Caco-2 (cell line): Measurements from ENCODE around the gene CCM2. TPM values are rescaled to one million over a fixed set of nuclear protein-coding genes. Genes with fewer than 3 reads are reported as not detected.
A peak's percentile ranks its signal among the peaks of the same experiment; 100 is the strongest.

ENCODE experiments used
- BruUV-seq: library from RNA; stranded (reverse); fragments of 400-500 nt; replicated peaks from 2 replicates; lab custom pipeline; 2021; lab: Mats Ljungman, UMichigan
- CTCF ChIA-PET: fragments of 300-600 bp; sonication (Branson Sonifier 250); formaldehyde crosslinking; loops from one replicate; lab custom pipeline; 2022; ENCODE audit warnings: antibody characterized with exemption; lab: Charles Lee
- POLR2A ChIA-PET: fragments of 300-600 bp; sonication (Branson Sonifier 250); formaldehyde crosslinking; loops from one replicate; lab custom pipeline; 2022; ENCODE audit warnings: antibody characterized with exemption; lab: Charles Lee
- DNase-seq, 2 experiments: peaks; one replicate each; pipeline versions ENCODE4 v3.0.0 to v3.0.0-alpha.2; 2020 to 2022
- H3K27me3 ChIP-seq: replicated peaks from 2 replicates; pipeline ENCODE4 v1.6.0; 2011; ENCODE audit warnings: low read length; ENCODE audit not compliant: control insufficient read depth, insufficient read depth
- H3K36me3 ChIP-seq: 2 replicates; pipeline ENCODE4 v1.5.1; 2011; ENCODE audit warnings: low read length; ENCODE audit not compliant: control insufficient read depth, insufficient read depth
- H3K4me1 ChIP-seq: fragments of 250-450 bp; sonication (Bioruptor Pico); 2 replicates; pipeline ENCODE4 v1.5.1; 2020; ENCODE audit warnings: mild to moderate bottlenecking
- H3K4me3 ChIP-seq: 2 replicates; pipeline ENCODE4 v1.5.1; 2011; ENCODE audit warnings: low read depth, mild to moderate bottlenecking, control low read depth, low read length
- H3K9me3 ChIP-seq: fragments of 250-450 bp; sonication (Bioruptor Pico); 2 replicates; pipeline ENCODE4 v1.5.1; 2020; ENCODE audit warnings: mild to moderate bottlenecking, moderate library complexity
- H3K27ac Mint-ChIP-seq: one replicate; pipeline ENCODE4 v1.8.0; 2022; ENCODE audit warnings: mixed read lengths; ENCODE audit not compliant: unreplicated experiment
- H3K27me3 Mint-ChIP-seq: one replicate; pipeline ENCODE4 v1.8.0; 2022; ENCODE audit warnings: mixed read lengths; ENCODE audit not compliant: insufficient read depth, unreplicated experiment
- H3K36me3 Mint-ChIP-seq: one replicate; pipeline ENCODE4 v1.8.0; 2022; ENCODE audit warnings: mild to moderate bottlenecking, mixed read lengths; ENCODE audit not compliant: insufficient read depth, unreplicated experiment
- H3K4me1 Mint-ChIP-seq: one replicate; pipeline ENCODE4 v1.8.0; 2022; ENCODE audit warnings: low read depth, mixed read lengths; ENCODE audit not compliant: unreplicated experiment
- H3K4me3 Mint-ChIP-seq: one replicate; pipeline ENCODE4 v1.8.0; 2022; ENCODE audit warnings: mild to moderate bottlenecking, moderate library complexity, mixed read lengths; ENCODE audit not compliant: unreplicated experiment
- H3K9me3 Mint-ChIP-seq: one replicate; pipeline ENCODE4 v1.8.0; 2022; ENCODE audit warnings: mixed read lengths; ENCODE audit not compliant: unreplicated experiment
- intact Hi-C: fragments of 100-400 bp; cut with micrococcal nuclease; formaldehyde crosslinking; loops from one replicate; pipeline ENCODE4 v1.10.0; 2022; ENCODE audit not compliant: unreplicated experiment
- total RNA-seq: library from RNA; stranded (reverse); gene quantifications from 2 replicates; pipeline ENCODE4 v1.2.3, GENCODE V29; 2022
- TF ChIP-seq, protein P1 (sequence below), 2 experiments: fragments of 200-600 bp in 1 of 2; IDR thresholded peaks; 1 replicate in 1 of 2; 2 replicates in 1 of 2; pipeline versions ENCODE4 v1.5.1 to v1.8.0; 2011 to 2022; ENCODE audit warnings: antibody characterized with exemption in 1 of 2, control low read depth in 1 of 2, inconsistent platforms in 1 of 2, low read depth in 1 of 2, low read length in 1 of 2, mild to moderate bottlenecking in 1 of 2, moderate library complexity in 1 of 2; ENCODE audit not compliant: insufficient read depth in 1 of 2, severe bottlenecking in 1 of 2, unreplicated experiment in 1 of 2

Gene CCM2
- total RNA-seq, 1 experiment from 2014 or later = 28.2 TPM

DNA sequence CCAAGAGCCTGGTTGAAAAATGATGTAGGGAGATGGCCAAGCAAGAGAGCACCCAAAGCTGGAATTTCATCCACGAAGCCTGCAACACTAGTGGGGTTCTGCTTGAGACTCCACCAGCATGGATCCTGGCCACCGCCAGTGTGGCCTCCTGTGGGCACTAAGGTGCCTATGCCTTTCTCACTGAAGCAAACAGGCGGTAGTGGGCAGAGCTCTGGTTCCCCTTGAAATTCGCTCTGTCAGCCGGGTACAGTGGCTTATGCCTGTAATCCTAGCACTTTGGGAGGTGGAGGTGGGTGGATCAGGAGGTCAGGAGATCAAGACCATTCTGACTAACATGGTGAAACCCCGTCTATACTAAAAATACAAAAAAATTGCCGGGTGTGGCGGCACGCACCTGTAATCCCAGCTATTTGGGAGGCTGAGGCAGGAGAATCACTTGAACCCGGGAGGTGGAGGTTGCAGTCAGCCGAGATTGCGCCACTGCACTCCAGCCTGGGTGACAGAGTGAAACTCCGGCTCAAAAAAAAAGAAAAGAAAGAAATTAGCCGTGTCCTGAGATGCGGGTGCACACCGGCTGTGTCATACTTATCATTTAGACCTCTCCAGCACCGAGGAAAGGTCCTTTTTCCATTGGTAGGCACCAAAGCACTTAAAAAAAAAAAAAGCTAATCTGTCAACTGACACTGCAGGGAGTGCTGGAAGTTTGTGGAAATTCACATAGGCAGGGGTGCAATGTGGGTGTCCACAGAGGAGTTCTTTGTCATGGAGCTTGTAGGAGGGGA is 28.3 kb downstream of the CCM2 start:
- TF ChIP-seq, protein P1, sequence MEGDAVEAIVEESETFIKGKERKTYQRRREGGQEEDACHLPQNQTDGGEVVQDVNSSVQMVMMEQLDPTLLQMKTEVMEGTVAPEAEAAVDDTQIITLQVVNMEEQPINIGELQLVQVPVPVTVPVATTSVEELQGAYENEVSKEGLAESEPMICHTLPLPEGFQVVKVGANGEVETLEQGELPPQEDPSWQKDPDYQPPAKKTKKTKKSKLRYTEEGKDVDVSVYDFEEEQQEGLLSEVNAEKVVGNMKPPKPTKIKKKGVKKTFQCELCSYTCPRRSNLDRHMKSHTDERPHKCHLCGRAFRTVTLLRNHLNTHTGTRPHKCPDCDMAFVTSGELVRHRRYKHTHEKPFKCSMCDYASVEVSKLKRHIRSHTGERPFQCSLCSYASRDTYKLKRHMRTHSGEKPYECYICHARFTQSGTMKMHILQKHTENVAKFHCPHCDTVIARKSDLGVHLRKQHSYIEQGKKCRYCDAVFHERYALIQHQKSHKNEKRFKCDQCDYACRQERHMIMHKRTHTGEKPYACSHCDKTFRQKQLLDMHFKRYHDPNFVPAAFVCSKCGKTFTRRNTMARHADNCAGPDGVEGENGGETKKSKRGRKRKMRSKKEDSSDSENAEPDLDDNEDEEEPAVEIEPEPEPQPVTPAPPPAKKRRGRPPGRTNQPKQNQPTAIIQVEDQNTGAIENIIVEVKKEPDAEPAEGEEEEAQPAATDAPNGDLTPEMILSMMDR (IDR thresholded peaks at IDR 0.05; ENCODE audit: insufficient read depth in 1 of 2, low read depth in 1 of 2, low read length in 1 of 2, severe bottlenecking in 1 of 2, unreplicated experiment in 1 of 2) = no peak
- H3K4me1 Mint-ChIP-seq = no peaks in the 10 kb centered on the region
- Histone ChIP-seq H3K4me3 (no peak overlapping the region), H3K27me3 (no peaks in the 10 kb centered on the region), H3K4me1 (no peaks in the 10 kb centered on the region), H3K9me3 (no peaks in the 10 kb centered on the region), H3K36me3 (no peaks in the 10 kb centered on the region; the same call in 1 of the 2 replicates)
- H3K4me3 Mint-ChIP-seq = no peak overlapping the region
- CTCF ChIA-PET = no interaction called here
- H3K27ac Mint-ChIP-seq = no peak overlapping the region
- H3K9me3 Mint-ChIP-seq = no peaks in the 10 kb centered on the region
- no TSS peak for BruUV-seq
- no peaks in the 10 kb centered on the region for H3K27me3 Mint-ChIP-seq
- no peak for DNase-seq
- POLR2A ChIA-PET = no interaction called here
- intact Hi-C loops = no loop called here
- H3K36me3 Mint-ChIP-seq = peaks cover 10% of the 10 kb centered on the region

DNA sequence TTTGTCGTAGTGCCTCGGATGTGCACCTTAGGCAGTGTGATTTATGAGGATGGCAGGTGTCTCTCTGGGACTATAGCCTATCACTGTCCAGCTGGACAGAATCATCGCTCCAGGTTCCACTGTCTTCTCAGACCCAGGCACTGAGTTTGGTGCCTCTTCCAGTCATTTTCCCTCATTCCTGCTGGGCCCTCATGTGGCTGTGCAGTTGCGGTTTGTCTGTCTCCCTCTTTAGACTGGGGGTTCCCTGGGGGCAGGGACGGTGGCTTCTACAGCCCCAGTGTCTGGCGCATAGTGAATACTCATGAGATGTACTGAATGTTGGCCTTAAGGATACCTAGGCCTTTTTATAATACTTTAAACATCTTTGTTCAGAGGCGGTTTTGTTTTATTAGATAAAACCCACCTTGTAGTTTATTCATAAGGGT is 28.9 kb downstream of the CCM2 start:
- no peaks in the 10 kb centered on the region; the same call in 1 of the 2 replicates for H3K36me3 ChIP-seq
- CTCF ChIA-PET = no interaction called here
- POLR2A ChIA-PET = no interaction called here
- Mint-ChIP-seq H3K27me3 (no peaks in the 10 kb centered on the region), H3K36me3 (peaks cover 10% of the 10 kb centered on the region), H3K27ac (no peak overlapping the region), H3K4me3 (no peak overlapping the region), H3K4me1 (no peaks in the 10 kb centered on the region), H3K9me3 (no peaks in the 10 kb centered on the region)
- no peak overlapping the region for H3K4me3 ChIP-seq
- no peaks in the 10 kb centered on the region for H3K9me3 ChIP-seq
- H3K27me3 ChIP-seq = no peaks in the 10 kb centered on the region
- TF ChIP-seq, protein P1 (IDR thresholded peaks at IDR 0.05; ENCODE audit: insufficient read depth in 1 of 2, low read depth in 1 of 2, low read length in 1 of 2, severe bottlenecking in 1 of 2, unreplicated experiment in 1 of 2) = no peak
- no peak for DNase-seq
- BruUV-seq = no TSS peak
- H3K4me1 ChIP-seq = no peaks in the 10 kb centered on the region
- intact Hi-C loops = no loop called here

- DNase-seq = peak in 1 of 2 experiments; percentile 15
- Histone ChIP-seq H3K27me3 (no peaks in the 10 kb centered on the region), H3K4me1 (peaks cover 9% of the 10 kb centered on the region), H3K36me3 (no peaks in the 10 kb centered on the region), H3K4me3 (no peak overlapping the region), H3K9me3 (no peaks in the 10 kb centered on the region)
- Mint-ChIP-seq H3K27me3 (no peaks in the 10 kb centered on the region), H3K9me3 (no peaks in the 10 kb centered on the region), H3K27ac (no peak overlapping the region), H3K4me1 (peaks cover 16% of the 10 kb centered on the region), H3K36me3 (peaks cover 5% of the 10 kb centered on the region), H3K4me3 (no peak overlapping the region)
- intact Hi-C loops = no loop called here
- ChIA-PET POLR2A (interaction anchor here (1.3 kb wide), 1 partner anchor 17 kb away, joined by 5 read pairs; no protein-coding TSS in a partner anchor), CTCF (no interaction called here)
- BruUV-seq = no TSS peak
- TF ChIP-seq, protein P1 (IDR thresholded peaks at IDR 0.05; ENCODE audit: insufficient read depth in 1 of 2, low read depth in 1 of 2, low read length in 1 of 2, severe bottlenecking in 1 of 2, unreplicated experiment in 1 of 2) = no peak
Measured at GRCh38 chr7:45031829-45032228, 31.8 kb downstream of the CCM2 start.
